Rectal smooth muscle tissue (tissue), 1 donor: ENCODE measurements around the gene ELMO1.

Source experiments
- H3K27ac ChIP-seq: one replicate; pipeline ENCODE4 v1.7.0; 2013; ENCODE audit warnings: low read depth, low read length, inconsistent platforms
- H3K27me3 ChIP-seq: one replicate; pipeline ENCODE4 v1.7.0; 2013; ENCODE audit warnings: low read length; ENCODE audit not compliant: control insufficient read depth, insufficient read depth
- H3K36me3 ChIP-seq: one replicate; pipeline ENCODE4 v1.7.0; 2013; ENCODE audit warnings: low read length; ENCODE audit not compliant: control insufficient read depth, insufficient read depth
- H3K4me1 ChIP-seq: one replicate; pipeline ENCODE4 v1.7.0; 2013; ENCODE audit warnings: low read length; ENCODE audit not compliant: control insufficient read depth, insufficient read depth
- H3K4me3 ChIP-seq: one replicate; pipeline ENCODE4 v1.7.0; 2013; ENCODE audit warnings: low read length
- H3K9ac ChIP-seq: one replicate; pipeline ENCODE4 v1.7.0; 2013; ENCODE audit warnings: low read length

ELMO1 gene

DNA sequence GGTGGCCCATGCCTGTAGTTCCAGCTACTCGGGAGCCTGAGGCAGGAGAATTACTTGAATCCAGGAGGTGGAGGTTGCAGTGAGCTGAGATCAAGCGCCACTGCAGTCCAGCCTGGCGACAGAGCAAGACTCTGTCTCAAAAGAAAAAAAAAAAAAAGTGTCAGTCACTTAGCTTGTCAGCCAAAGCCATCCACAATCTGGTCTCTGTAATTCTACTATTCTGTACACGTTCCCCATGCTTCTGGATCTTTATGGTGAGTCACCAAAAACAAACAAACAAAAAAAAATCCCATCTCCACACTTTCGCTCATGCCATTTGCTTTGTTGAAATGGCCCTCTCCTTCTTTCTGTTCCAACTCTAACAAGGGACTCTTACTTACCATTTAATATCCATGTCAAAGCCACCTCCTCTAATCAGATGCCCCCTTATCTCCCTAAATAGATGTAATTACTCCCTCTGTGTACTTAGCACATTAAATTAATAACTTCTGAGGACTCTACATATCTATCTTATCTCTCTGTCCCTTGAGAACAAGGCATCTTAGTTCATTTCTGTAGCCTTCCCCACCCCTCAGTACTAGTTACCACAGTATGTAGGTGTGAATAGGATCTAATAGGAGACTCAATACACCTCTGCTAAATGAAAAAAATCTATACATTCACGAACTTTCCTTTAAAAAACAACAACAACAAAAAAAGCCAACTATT lies 128.4 kb downstream of the ELMO1 start:
- H3K4me3 ChIP-seq: no peak overlapping the region
- no peak overlapping the region for H3K9ac ChIP-seq
- H3K4me1 ChIP-seq: no peaks in the 10 kb centered on the region
- H3K27me3 ChIP-seq: no peaks in the 10 kb centered on the region
- no peaks in the 10 kb centered on the region for H3K36me3 ChIP-seq
- no peak overlapping the region for H3K27ac ChIP-seq

GRCh38 chr7:37318541-37318940 lies 130.1 kb downstream of the ELMO1 start:
- Histone ChIP-seq H3K27ac (no peak overlapping the region), H3K27me3 (no peaks in the 10 kb centered on the region), H3K36me3 (no peaks in the 10 kb centered on the region)

DNA sequence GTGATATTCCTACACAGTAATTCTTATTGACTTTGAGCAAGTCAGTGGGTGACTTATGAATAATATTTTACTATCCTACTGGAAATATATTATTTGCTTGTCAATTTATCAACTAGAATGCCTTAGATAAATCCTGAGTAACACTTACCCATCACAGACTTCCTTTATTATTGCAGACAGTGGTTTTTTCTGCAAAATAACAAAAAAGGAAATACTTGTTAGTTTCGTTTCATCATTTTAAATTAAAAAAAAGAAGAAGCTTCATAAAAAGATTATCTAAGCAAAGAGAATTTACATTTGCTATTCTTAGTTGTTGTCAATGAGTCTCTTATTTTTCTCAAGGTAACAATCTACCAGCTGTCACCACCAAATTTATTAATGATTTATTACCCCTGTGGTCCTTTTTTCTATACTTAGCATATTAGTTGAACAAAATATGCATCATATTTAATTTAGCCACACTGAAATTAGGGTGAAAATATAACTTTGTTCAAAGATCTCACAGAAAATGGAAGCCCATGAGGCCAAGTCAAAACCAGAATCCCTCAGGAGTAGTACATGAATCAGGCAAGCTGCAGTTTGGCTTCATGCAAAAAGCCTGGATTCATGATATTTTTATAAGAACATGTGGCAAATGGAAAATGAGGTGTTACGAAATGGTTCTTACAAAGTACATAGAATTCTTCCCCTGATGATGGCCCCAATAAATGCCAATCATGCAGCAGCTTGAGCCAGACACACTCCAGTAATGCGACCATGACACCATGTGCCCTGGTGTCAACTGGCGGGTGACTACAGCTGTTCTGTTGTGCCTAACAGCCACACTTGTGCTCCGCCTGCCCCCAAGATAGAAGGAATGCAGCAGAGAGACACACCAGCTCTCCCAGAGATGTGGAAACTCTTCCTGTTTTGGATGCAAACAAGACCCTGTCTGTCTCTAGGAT lies 132.6 kb downstream of the ELMO1 start:
- Histone ChIP-seq H3K27ac (no peak overlapping the region), H3K4me1 (no peaks in the 10 kb centered on the region), H3K4me3 (no peak overlapping the region), H3K9ac (no peak overlapping the region), H3K27me3 (no peaks in the 10 kb centered on the region), H3K36me3 (no peaks in the 10 kb centered on the region)

More at GRCh38 chr7:37318541-37318940, 130.1 kb downstream of the ELMO1 start:
- Histone ChIP-seq H3K9ac (no peak overlapping the region), H3K4me1 (no peaks in the 10 kb centered on the region), H3K4me3 (no peak overlapping the region)

DNA sequence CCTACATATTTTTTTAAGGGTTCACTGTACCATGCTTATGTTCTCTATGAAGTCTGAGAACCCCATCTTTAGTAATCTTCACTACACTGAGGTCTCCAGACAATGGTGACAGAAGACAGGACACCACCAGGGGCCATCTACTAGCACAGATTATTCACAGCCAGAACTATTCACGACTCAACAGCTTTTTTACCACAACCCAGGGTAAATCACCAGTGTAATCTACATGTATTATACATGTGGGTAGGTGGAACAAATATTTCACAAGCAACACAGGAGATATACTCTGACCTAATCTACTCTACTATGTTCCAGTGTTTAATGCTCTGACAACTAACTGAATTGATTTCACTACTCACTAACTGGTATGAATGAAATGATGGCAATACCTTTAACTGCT lies 136.1 kb downstream of the ELMO1 start:
- no peak overlapping the region for H3K27ac ChIP-seq
- no peaks in the 10 kb centered on the region for H3K36me3 ChIP-seq
- H3K4me1 ChIP-seq: no peaks in the 10 kb centered on the region
- H3K27me3 ChIP-seq: no peaks in the 10 kb centered on the region
- no peak overlapping the region for H3K4me3 ChIP-seq
- H3K9ac ChIP-seq: no peak overlapping the region

GRCh38 chr7:37311355-37311754 lies 137.3 kb downstream of the ELMO1 start:
- Histone ChIP-seq H3K9ac (no peak overlapping the region), H3K27ac (no peak overlapping the region), H3K36me3 (no peaks in the 10 kb centered on the region), H3K4me1 (no peaks in the 10 kb centered on the region), H3K27me3 (no peaks in the 10 kb centered on the region), H3K4me3 (no peak overlapping the region)

GRCh38 chr7:37310327-37311080 lies 138.2 kb downstream of the ELMO1 start:
- Histone ChIP-seq H3K36me3 (no peaks in the 10 kb centered on the region), H3K27ac (no peak overlapping the region), H3K4me1 (no peaks in the 10 kb centered on the region), H3K27me3 (no peaks in the 10 kb centered on the region), H3K4me3 (no peak overlapping the region), H3K9ac (no peak overlapping the region)

DNA sequence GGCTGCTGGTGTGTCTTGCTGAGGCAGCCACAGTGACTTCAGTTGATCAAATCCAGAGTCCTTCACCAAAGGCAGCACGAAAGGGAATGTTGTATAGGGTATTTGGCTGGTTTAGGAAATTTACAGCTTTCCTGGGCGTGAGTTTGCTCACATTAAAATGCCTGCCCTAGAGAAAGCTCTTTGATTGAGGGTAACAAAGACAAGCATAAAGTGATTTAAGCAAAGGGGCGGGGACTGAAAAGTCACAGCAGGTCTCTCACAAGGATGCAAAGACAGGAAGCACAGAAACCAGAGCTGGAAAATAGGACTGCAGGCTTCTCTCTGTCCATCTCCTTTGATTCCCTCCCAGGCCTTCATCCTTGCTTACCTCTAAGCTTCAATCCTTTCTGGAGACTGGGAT lies 139.2 kb downstream of the ELMO1 start:
- Histone ChIP-seq H3K27ac (no peak overlapping the region), H3K4me3 (no peak overlapping the region), H3K4me1 (no peaks in the 10 kb centered on the region), H3K36me3 (no peaks in the 10 kb centered on the region), H3K9ac (no peak overlapping the region), H3K27me3 (no peaks in the 10 kb centered on the region)

DNA sequence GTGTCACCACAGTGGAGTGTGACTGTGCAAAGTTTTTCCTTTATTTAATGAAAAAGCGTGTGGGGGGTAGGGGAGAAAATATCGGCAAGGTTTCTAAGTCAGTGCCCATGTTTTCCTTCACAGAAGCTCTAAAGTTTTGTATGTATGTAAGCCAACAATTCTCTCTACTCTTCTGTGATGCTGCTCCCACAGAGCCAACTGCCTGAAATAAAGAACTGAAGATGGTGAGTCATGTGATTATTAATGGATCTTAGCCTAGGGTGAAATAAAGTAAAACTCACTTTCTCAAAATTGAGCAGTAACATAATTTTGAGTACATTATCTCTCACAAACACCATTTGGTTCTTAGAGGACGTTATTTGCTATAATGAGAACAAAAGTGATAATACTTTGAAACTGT lies 143.7 kb downstream of the ELMO1 start:
- Histone ChIP-seq H3K36me3 (no peaks in the 10 kb centered on the region), H3K27ac (no peak overlapping the region), H3K9ac (no peak overlapping the region), H3K27me3 (no peaks in the 10 kb centered on the region), H3K4me1 (no peaks in the 10 kb centered on the region), H3K4me3 (no peak overlapping the region)

GRCh38 chr7:37297546-37297945 lies 151.1 kb downstream of the ELMO1 start:
- Histone ChIP-seq H3K27me3 (no peaks in the 10 kb centered on the region), H3K36me3 (no peaks in the 10 kb centered on the region), H3K27ac (no peak overlapping the region), H3K4me3 (no peak overlapping the region), H3K9ac (no peak overlapping the region), H3K4me1 (no peaks in the 10 kb centered on the region)

GRCh38 chr7:37295401-37295800 lies 153.3 kb downstream of the ELMO1 start:
- no peaks in the 10 kb centered on the region for H3K4me1 ChIP-seq
- no peaks in the 10 kb centered on the region for H3K36me3 ChIP-seq
- H3K9ac ChIP-seq: no peak overlapping the region
- no peak overlapping the region for H3K4me3 ChIP-seq
- H3K27me3 ChIP-seq: no peaks in the 10 kb centered on the region
- H3K27ac ChIP-seq: no peak overlapping the region

DNA sequence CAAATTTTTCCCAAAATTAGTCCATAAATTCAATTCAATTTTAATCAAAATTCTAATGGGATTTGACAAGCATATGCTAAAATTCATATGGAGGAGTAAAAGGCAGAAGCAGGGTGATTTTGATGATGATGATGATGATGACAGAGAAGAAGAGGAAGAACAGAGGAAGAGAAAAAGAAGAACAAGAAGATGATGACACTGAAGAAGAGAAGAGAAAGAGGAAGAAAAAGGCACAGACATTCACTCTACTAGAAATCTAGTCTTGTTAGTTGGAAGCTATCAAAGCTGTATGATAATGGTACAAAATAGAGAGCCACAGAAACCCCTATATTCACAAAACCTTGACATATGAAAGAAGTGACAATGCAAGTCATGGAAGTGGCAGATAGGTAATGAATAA lies 157.9 kb downstream of the ELMO1 start:
- Histone ChIP-seq H3K4me3 (no peak overlapping the region), H3K27ac (no peak overlapping the region), H3K27me3 (no peaks in the 10 kb centered on the region), H3K36me3 (no peaks in the 10 kb centered on the region), H3K9ac (no peak overlapping the region), H3K4me1 (no peaks in the 10 kb centered on the region)

DNA sequence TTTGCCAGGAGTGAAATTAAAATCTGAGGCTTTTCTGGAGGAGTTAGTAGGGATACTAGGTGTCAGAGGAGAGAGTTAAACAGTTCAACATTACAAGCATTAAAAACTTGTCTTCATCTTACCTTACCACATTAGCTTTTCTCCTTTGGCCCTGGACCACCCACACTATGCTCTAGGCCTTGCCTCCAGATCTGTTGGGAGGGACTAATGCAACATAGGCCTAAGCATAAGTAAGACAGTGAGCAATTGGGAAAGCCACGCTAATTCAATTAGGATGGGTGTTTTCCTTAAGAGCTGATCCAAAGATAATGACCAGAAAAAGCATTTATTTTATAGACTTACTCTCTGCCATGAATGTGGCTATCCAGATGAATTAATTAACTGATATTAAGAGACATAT lies 158.9 kb downstream of the ELMO1 start:
- Histone ChIP-seq H3K9ac (no peak overlapping the region), H3K4me3 (no peak overlapping the region), H3K36me3 (no peaks in the 10 kb centered on the region), H3K27me3 (peaks cover 1% of the 10 kb centered on the region), H3K4me1 (no peaks in the 10 kb centered on the region), H3K27ac (no peak overlapping the region)
